GM18498 (cell line): ENCODE data around the gene VSIG10.
"Not testable (repeated sequence)": the region's sequence is repeated elsewhere in the genome, so short reads cannot be mapped to it uniquely, and the experiment has no call there.

ENCODE experiments used
- ATAC-seq: cut with Tn5 transposase; IDR thresholded peaks from one replicate; pipeline ENCODE4 v1.9.1; 2021; ENCODE audit warnings: mild to moderate bottlenecking, moderate library complexity; ENCODE audit not compliant: unreplicated experiment

The VSIG10 gene

DNA sequence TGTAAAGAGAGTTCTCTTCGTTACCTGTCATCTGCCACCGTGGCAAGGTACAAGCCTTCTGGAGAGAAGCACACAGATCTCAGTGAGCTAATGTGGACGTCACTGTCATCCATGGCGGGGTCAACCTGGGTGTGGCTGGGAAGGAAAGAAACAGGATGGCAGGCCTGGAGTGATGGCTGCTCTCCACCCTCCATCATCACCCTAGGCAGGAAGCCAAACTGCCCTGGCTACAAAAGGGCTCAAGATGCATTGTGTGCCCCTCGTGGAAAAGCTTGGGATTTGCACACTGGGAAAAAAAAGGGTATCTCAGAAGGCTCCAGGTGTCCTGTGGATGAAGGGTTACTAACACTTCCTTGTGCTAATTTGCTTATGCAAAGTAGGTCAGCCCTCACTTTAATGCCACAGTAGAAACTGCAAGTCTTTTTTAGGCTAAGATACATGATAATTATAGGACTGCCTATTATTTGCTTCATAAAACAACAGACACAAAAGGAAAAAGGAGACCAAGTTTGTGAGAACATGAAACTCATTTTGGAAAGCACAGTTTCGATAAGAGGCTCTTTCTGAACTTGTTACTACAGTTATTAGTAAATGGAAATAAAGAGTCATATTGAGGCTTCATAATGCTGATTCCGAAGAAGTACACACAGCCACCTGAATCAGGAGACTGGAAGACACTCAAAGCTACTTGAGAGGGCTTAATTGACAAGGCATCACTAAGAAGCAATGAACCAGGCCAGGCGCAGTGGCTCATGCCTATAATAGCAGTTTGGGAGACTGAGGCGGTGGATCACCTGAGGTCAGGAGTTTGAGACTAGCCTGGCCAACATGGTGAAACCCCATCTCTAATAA is 68.4 kb downstream of the VSIG10 start:
- ATAC-seq, result peak; percentile 88

DNA sequence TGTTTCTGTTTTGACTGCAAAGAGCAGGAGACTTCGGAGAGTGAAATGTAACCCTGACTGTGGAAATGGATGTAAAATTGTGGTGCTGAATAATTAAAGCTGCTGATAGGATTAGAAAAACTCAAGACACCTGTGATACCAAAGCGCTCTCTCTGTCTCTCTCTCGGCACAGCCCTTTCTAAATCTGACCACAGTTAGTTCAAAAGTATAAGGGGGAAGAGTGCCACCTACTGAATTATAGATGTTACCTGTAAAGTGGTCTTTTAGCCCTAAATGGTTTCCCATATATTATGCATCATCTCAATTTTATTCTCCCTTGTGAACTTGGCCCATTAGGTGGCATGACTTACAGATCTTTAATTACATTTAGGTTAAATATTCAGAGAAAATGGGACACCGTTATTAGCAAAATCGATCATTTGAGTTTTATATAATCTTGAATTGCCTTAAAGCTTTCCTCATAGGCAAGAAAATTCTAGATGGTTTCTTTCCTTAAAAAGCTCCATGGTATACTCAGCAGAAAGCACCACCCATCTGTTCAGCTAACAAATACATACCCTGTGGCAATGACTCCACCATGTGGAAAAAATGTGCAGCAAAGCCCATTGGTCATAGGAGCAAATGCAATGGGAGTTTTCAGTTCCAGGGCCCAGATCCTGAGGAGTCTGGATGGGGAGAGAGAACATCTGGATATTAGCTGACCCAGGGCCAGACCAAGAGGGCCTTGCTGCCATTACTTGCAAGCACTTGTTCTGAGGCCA is 69.2 kb downstream of the VSIG10 start:
- ATAC-seq, result no peak

GRCh38 chr12:118033902-118034301 is 69.9 kb downstream of the VSIG10 start:
- ATAC-seq, result no peak

DNA sequence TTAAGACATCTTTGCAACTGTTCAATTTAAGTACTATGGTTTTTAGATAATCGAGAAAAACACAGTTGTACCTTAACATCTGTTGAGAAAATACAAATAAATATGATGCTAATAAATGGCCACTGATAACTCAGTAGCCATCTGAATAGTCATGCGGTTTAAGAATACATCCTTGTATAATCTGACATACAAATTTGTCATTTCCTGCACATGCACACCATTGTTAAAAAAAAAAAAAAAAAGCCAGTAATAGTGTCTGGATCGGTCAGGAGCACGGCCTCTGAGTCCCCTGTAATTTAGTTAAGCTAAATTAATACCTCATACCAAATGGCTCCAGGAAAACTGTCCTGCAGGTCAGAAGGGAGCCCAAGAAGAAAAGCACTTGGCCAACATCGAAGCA is 70.5 kb downstream of the VSIG10 start:
- ATAC-seq, result no peak

DNA sequence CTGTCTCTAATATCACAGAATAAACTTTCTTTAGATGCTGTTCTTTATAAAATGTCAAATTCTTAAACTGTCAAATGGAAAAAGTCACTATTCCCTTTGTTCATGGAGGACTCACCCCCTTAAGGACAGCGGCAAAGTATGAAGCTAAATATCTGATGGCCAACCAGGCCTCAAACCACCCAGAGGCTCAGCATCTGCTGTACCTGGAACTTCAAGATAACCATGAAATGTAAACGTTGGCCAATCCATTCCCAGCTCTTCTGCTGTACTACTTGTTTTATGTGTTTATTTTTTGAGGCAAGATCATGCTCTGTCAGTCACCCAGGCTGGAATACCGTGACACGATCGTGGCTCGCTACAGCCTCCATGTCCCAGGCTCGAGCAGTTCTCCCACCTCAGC is 71.6 kb downstream of the VSIG10 start:
- ATAC-seq, result no peak

- ATAC-seq, result no peak
Observed at GRCh38 chr12:118029166-118029565, 74.6 kb downstream of the VSIG10 start.

DNA sequence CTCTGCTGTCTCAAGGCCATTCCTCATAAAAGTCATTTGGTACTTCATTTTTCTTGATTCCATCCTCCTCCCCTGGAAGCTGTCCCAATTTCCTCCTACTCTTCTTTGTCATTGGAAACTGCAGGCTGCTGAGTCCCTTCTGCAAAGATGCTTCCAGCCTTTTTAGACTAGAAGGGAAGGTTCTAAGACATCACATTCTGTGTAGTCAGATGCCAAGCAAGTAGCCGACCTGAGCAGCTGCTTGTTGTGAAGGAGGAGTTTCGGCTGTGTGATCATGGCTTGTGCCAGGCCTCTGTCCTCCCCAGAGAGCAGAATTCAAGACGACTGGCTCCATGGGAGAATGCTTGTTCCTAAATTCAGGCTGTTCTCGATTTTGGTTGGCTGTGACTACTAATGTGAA is 78.6 kb downstream of the VSIG10 start:
- ATAC-seq, result no peak

- ATAC-seq, result no peak
Observed at GRCh38 chr12:118023301-118023860, 80.4 kb downstream of the VSIG10 start.

DNA sequence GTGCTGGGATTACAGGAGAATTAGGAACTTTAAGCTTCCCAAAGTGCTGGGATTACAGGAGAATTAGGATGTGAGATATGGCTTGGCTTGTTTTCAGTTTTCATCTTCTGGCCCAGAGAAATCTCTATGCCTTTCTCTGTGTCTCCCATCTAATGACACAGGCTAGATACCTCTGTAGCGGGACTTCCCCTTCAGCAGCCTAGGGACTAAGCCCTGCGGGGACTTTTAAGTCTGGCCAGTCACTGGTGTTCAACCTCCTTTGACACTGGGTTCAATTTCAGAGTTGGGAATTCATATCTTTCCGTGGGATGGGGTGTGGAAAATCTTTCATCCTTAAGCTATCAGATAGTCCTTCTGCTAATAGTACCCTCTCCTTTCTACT is 81.1 kb downstream of the VSIG10 start:
- ATAC-seq, result no peak

- ATAC-seq, result not testable (repeated sequence)
Observed at GRCh38 chr12:118022097-118022727, 81.6 kb downstream of the VSIG10 start.

DNA sequence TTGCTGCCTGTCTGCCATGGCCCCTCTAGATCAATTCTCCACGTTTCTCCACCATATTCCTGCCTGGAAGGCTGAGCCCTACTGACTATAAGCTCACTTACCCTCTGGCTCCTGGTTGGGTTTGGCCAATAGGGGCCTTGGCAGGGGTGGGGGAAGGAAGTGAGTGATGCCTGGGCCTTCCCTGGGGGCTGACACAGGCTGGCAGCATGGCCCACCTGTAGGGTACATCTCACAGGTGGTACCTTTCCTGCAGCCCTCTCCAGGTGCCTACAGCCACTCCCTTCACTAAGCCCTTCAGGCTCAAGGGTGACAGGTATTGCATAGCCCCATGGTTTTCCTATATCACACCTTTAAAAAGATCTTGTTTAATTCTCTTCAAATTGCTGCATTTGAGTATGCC is 83.8 kb downstream of the VSIG10 start:
- ATAC-seq, result no peak

DNA sequence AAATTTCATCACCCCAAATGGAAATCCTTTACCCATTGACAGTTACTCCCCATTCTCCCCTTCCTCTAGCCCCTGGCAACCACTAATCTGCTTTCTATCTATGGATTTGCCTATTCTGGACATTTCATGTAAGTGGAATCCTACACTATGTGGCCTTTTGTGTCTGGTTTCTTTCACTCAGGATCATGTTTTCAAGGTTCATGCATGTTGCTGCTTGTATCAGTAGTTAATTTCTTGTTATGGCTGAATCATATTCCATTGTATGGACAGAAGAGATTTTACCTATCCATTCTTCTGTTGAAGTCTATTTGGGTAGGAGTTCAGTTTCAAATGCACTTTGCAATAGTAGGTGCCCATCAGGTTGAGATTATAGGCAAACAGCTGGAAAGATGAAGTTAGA is 85.9 kb downstream of the VSIG10 start:
- no peak for ATAC-seq

- ATAC-seq, result peak; percentile 99
Observed at GRCh38 chr12:118016424-118017264, 87.2 kb downstream of the VSIG10 start, which contains the start of gene RFC5. Gene RFC5 (plus strand): TSS chr12:118016703. CDS start chr12:118016828, 125 bp downstream.

DNA sequence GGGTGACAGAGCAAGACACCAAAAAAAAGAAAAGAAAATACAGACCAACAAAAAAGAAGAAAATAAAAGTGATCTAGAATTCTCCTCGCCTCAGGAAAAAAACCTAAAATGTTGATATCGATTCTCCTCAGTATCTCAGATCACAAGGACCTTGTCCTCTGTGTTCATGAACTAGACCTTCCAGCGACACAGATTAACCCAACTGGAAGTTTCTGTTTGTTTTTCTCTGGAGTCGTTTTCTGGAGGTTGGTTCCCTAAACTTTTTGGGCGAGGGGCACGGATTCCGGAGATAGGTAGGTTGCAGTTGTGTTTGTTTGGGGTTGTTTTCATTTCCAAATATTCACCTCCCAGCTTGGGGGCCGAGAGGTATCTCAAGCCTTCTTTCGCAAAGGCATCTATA is 87.9 kb downstream of the VSIG10 start:
- ATAC-seq, result no peak

DNA sequence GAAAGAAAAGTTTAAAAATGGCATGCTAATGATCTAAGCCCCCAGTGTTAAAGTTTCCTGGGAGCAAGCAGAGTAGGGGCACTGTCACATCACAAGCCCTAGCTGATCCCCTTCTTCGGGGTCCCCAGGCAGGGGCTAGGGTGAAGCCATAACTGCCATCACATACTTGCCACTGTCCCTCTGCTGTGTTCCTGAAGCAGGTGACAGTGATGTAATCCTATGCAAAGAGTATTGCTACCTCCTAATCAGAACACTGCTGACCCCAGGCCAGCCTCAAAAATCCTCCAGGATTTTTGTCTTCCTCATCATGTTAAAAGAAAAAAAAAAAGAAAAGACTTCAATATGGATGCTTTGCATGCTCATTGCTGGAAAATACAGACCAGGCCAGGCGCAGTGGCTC is 88.5 kb downstream of the VSIG10 start:
- no peak for ATAC-seq
